Testis (tissue), 2 donors: ENCODE data around the gene HSD3B2.

Source experiments
- POLR2A ChIP-seq: fragments of 450-650 bp; IDR thresholded peaks from one replicate; pipeline ENCODE4 v1.6.1; 2017; ENCODE audit warnings: antibody characterized with exemption, mild to moderate bottlenecking, moderate library complexity
- TF ChIP-seq, protein P1 (sequence below), 3 experiments: fragments of 450-650 bp in 2 of 3; fragments of 200-600 bp in 1 of 3; sonication (generic) in 1 of 3; IDR thresholded peaks; one replicate each; pipeline ENCODE4 v1.5.1; 2016 to 2019; ENCODE audit warnings: antibody characterized with exemption in 3 of 3, mild to moderate bottlenecking in 2 of 3, moderate library complexity in 1 of 3

DNA sequence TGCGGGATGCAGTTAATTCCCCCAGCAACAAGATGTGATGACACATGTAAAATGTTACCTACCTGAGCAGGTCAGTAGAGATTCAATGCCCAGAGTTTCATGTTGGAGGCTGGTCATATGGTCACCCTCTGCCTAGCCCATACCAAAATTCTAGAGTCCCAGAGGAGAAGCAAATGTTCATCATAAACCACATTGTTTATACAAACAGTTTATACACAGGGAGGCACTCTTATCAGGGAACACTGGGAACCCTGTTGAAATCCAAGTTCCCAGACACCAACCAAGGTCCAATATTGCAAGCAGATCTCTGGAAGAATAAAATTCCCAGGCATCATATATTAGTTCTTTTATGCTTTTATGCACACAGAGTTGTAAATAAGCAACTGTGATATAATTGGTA, 35.8 kb upstream of the HSD3B2 start:
- TF ChIP-seq, protein P1, sequence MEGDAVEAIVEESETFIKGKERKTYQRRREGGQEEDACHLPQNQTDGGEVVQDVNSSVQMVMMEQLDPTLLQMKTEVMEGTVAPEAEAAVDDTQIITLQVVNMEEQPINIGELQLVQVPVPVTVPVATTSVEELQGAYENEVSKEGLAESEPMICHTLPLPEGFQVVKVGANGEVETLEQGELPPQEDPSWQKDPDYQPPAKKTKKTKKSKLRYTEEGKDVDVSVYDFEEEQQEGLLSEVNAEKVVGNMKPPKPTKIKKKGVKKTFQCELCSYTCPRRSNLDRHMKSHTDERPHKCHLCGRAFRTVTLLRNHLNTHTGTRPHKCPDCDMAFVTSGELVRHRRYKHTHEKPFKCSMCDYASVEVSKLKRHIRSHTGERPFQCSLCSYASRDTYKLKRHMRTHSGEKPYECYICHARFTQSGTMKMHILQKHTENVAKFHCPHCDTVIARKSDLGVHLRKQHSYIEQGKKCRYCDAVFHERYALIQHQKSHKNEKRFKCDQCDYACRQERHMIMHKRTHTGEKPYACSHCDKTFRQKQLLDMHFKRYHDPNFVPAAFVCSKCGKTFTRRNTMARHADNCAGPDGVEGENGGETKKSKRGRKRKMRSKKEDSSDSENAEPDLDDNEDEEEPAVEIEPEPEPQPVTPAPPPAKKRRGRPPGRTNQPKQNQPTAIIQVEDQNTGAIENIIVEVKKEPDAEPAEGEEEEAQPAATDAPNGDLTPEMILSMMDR (IDR thresholded peaks at IDR 0.05) = no peak
- no peak for TF ChIP-seq POLR2A
